Activated naive CD8-positive, alpha-beta T cell (primary cell): Measurements from ENCODE around the gene MRPL38.
A peak's percentile ranks its signal among the peaks of the same experiment; 100 is the strongest.
"Not testable (repeated sequence)": the region's sequence is repeated elsewhere in the genome, so short reads cannot be mapped to it uniquely, and the experiment has no call there.

Experiments
- H3K27ac Mint-ChIP-seq: one replicate; pipeline ENCODE4 v1.8.0; 2021; ENCODE audit warnings: mixed read lengths
- H3K27me3 Mint-ChIP-seq: one replicate; pipeline ENCODE4 v1.8.0; 2021; ENCODE audit warnings: mixed read lengths
- H3K36me3 Mint-ChIP-seq: one replicate; pipeline ENCODE4 v1.8.0; 2021; ENCODE audit warnings: mixed read lengths
- H3K4me1 Mint-ChIP-seq: one replicate; pipeline ENCODE4 v1.8.0; 2021; ENCODE audit warnings: low read depth, mixed read lengths
- H3K4me3 Mint-ChIP-seq: one replicate; pipeline ENCODE4 v1.8.0; 2021; ENCODE audit warnings: mild to moderate bottlenecking, mixed read lengths
- H3K9me3 Mint-ChIP-seq: one replicate; pipeline ENCODE4 v1.8.0; 2021; ENCODE audit warnings: low read depth, mixed read lengths

MRPL38 gene

DNA sequence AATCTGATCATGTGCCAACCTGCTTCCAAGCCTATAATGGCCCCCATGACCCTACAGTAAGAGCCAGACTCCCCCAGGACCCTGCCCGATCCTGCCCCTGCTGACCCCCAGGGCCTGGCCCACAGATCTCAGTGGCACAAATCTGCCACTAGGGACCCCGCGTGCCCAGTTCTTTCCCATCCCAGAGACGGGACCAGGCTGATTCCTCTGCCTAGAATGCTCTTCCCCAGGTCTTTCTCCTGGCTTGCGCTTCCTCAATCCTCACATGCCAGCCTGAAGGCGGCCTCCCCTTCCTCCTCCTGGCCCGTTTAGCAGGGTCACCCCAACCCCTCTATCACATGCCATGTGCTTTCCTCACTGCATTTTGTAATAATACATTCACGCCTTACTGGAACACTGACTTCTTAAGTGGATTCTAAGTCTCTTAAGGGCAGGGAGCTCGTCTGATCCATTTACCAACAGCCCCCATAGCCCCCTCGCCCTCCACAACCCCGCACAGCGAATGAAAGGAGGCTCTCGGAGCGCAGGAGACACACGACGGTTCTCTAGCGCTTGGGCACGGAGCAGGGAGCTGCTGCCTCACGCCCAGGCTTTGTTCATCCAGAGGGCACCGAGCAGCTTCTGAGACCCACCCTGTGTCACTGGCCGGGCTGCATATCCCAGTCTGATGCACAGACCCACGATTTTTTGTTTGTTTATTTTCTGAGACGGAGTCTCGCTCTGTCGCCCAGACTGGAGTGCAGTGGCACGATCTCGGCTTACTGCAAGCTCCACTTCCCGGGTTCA lies 9.1 kb downstream of the MRPL38 start:
- H3K27me3 Mint-ChIP-seq: no peaks in the 10 kb centered on the region
- H3K36me3 Mint-ChIP-seq: no peaks in the 10 kb centered on the region
- H3K4me3 Mint-ChIP-seq: peak overlapping the region; percentile 82
- no peaks in the 10 kb centered on the region for H3K9me3 Mint-ChIP-seq
- peak overlapping the region; percentile 95 for H3K27ac Mint-ChIP-seq
- H3K4me1 Mint-ChIP-seq: peaks cover 23% of the 10 kb centered on the region

- H3K4me3 Mint-ChIP-seq: peak overlapping the region; percentile 70
- H3K4me1 Mint-ChIP-seq: peaks cover 23% of the 10 kb centered on the region
- no peaks in the 10 kb centered on the region for H3K36me3 Mint-ChIP-seq
- H3K27me3 Mint-ChIP-seq: no peaks in the 10 kb centered on the region
- H3K9me3 Mint-ChIP-seq: no peaks in the 10 kb centered on the region
- peak overlapping the region; percentile 81 for H3K27ac Mint-ChIP-seq
Observed at GRCh38 chr17:75894049-75894733, 10.5 kb downstream of the MRPL38 start.

DNA sequence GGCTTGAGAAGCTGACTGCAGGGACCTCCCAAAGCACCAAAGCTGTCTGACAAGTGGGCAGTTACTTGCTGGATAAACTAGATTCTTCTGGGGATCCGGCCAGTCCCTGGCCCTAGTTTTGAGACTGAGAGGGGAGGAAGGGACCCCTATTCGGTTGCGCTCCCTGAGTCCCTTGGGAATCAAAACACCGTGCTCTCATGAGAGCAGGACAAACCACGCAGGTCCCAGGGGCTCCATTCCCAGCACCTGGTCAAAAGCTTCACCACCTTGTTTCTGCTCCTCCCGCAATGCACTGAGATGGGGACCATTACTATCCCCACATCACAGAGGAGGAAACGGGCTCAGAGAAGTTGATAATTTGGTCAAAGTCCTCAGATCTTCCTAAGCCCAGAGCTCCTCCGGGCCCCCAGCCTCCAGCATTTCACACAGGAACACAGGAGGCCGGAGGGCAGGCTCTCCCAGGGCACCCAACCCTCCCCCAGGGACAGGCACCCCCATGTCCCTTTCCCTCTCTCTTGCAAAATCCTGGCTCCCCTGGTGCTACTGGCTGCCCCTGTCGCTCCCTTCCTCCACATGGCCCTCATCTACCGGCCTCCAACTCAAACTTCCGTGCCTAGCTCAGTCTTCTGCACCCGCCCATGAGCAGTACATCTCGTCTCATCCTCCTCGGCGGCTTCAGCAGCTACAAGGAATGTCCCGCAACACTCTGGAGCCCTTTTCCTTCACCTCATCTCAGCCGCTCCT lies 11.2 kb downstream of the MRPL38 start:
- peak overlapping the region; percentile 70 for H3K4me3 Mint-ChIP-seq
- H3K36me3 Mint-ChIP-seq: no peaks in the 10 kb centered on the region

GRCh38 chr17:75892556-75893224 lies 12.0 kb downstream of the MRPL38 start:
- no peaks in the 10 kb centered on the region for H3K9me3 Mint-ChIP-seq
- no peak overlapping the region for H3K4me3 Mint-ChIP-seq
- no peaks in the 10 kb centered on the region for H3K27me3 Mint-ChIP-seq
- no peak overlapping the region for H3K27ac Mint-ChIP-seq
- no peaks in the 10 kb centered on the region for H3K36me3 Mint-ChIP-seq
- H3K4me1 Mint-ChIP-seq: peaks cover 23% of the 10 kb centered on the region

More for the DNA sequence above, 11.2 kb downstream of the MRPL38 start:
- Mint-ChIP-seq H3K9me3 (no peaks in the 10 kb centered on the region), H3K27me3 (no peaks in the 10 kb centered on the region), H3K4me1 (peaks cover 23% of the 10 kb centered on the region), H3K27ac (peak overlapping the region; percentile 81)

DNA sequence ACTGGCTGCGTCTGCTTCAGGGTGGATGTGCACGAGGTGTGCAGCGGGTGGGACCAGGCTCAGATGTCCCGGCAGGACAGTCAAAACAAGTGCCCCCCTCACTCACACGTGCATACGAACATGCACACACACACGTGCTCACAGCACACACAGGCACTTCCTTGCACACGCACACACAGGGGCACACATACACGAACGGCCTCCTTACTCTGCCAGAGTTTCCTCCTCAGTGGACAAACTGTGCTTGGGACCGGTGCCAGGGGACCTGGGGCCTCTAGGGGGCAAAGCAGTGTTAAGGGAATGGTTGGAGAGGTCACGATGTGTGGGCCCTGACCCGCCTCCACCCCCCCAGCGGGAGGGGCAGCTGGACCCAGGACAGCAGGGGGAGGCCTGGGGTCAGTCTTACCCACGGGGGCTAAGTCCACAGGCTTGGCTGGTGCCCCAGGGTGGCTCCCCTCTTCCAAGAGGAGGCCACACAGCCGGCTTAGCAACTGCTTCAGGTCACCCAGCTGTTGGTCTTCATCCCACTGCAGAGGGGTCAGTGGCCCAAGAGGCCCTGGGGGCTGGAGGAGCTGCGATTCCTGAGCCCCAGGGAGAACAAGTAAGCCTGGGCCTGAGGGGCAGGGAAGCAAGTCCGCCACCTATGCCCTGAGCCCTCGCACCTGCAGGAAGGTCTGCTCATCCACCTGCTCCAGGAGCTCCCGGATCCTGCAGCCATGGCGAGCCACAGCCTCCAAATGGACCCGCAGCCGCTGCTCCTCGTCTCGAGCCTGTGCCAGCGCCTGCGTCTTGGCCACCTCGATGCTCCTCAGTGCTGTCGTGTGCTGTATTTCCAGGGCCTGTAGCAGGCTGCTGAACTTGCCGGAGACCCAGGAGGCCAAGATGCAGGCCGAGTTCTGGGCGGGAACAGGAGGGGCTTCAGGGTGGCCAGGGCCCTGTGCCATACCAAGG lies 12.8 kb downstream of the MRPL38 start:
- Mint-ChIP-seq H3K9me3 (no peaks in the 10 kb centered on the region), H3K27me3 (no peaks in the 10 kb centered on the region), H3K27ac (no peak overlapping the region)

DNA sequence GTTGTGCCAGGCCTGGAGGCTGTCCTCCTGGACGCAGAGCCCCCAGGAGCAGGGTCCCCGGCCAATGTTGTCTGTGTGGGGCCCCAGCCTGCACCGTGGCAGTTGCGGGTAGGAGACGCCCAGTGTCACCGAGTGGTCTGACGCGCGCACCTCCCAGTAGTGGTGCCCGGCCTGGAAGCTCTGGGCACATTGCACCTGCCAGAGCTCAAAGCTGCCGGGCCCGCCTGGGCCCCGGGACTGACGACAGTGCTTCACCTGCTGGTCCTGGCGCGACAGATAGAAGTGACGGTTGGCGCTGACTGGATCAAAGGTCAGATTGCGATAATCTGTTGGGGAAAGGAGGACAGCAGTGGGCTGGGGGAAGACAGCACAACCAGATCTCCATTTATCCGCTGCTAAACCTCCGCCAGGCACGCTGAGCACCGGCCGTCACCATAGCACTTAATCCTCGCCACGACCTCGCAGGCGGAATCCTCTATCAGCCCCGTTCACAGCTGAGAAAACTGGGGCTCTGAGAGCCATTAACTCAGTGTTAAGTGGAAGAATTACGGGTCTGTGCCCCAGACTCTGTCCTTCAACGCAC lies 13.6 kb downstream of the MRPL38 start:
- no peak overlapping the region for H3K27ac Mint-ChIP-seq
- H3K4me3 Mint-ChIP-seq: no peak overlapping the region
- H3K27me3 Mint-ChIP-seq: no peaks in the 10 kb centered on the region

More for the DNA sequence above, 12.8 kb downstream of the MRPL38 start:
- H3K36me3 Mint-ChIP-seq: no peaks in the 10 kb centered on the region
- no peak overlapping the region for H3K4me3 Mint-ChIP-seq
- H3K4me1 Mint-ChIP-seq: peaks cover 18% of the 10 kb centered on the region

DNA sequence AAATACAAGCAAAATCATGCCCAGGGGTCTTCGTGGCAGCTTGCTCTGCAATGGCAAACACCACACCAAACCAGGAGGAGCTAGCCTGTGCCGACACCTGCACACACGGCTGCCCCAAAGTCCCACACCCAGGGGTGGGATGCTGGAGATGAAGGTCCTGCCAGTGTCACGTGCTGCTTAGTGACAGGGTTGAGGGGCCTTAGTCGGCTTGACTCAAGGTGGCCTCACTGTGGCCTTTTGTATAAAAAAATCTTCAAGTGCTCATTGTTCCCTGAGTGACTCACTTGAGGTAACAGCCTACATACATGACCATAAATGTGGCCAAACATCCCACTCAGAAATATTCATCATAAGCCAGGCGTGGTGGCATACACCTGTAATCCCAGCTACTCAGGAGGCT lies 15.2 kb downstream of the MRPL38 start:
- H3K27ac Mint-ChIP-seq: peak overlapping the region; percentile 28

More for the DNA sequence above, 13.6 kb downstream of the MRPL38 start:
- no peaks in the 10 kb centered on the region for H3K36me3 Mint-ChIP-seq
- H3K9me3 Mint-ChIP-seq: no peaks in the 10 kb centered on the region
- H3K4me1 Mint-ChIP-seq: peaks cover 18% of the 10 kb centered on the region

DNA sequence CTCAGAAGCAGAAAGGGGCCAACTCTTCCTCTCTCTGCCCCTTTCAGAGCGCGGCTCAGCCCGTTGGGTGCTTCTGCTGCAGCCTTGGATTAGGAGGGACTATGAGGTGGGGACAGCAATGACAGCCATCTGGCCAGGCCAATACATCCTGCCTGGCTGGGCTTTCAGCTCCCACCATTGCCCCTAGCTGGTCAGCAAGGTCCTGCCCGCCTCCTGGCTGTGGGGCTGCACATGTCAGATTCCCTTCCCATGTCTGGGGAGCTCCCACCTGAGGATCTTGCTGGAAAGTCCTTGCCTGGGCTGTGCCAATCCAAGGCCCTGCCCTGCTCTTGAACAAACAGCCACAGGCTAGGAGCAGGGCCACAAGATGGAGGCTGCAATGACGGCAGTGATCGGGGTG lies 16.2 kb downstream of the MRPL38 start:
- no peak overlapping the region for H3K4me3 Mint-ChIP-seq
- no peak overlapping the region for H3K27ac Mint-ChIP-seq
- no peaks in the 10 kb centered on the region for H3K4me1 Mint-ChIP-seq
- H3K36me3 Mint-ChIP-seq: no peaks in the 10 kb centered on the region
- no peaks in the 10 kb centered on the region for H3K9me3 Mint-ChIP-seq
- H3K27me3 Mint-ChIP-seq: no peaks in the 10 kb centered on the region

More for the DNA sequence above, 15.2 kb downstream of the MRPL38 start:
- no peaks in the 10 kb centered on the region for H3K9me3 Mint-ChIP-seq
- H3K4me3 Mint-ChIP-seq: no peak overlapping the region
- peaks cover 8% of the 10 kb centered on the region for H3K4me1 Mint-ChIP-seq
- no peaks in the 10 kb centered on the region for H3K36me3 Mint-ChIP-seq
- H3K27me3 Mint-ChIP-seq: no peaks in the 10 kb centered on the region

DNA sequence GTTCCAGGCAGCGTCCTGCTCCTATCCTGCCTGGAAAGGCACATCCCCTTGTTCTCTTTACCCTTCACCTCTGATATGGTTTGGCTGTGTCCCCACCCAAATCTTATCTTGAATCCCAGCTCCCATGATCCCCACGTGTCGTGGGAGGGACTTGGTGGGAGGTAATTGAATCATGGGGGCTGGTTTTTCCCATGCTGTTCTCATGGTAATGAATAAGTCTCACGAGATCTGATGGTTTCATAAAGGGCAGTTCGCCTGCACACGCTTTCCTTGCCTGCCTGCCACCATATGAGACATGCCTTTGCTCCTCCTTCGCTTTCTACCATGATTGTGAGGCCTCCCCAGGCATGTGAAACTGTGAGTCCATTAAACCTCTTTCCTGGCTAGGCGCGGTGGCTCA lies 18.8 kb downstream of the MRPL38 start:
- H3K27ac Mint-ChIP-seq, H3K9me3 Mint-ChIP-seq: not testable (repeated sequence)

DNA sequence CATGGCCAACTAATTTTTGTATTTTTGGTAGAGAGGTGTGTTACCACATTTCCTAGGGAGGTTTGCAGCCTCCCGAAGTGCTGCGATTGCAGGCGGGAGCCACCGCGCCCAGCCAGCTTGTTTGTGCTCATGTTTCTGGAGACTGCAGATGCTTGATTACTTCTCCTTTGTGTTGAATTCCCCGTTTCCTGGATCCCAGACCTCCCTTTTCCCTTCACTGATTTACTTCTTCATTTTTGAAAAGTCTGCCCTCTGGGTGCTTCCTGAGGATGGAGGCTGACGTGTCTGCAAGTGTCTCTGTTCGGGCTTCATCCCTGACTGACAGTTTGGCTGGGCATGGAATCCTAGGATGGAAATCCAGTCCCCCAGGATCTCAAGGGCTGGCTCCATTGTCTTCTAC lies 19.3 kb downstream of the MRPL38 start:
- Mint-ChIP-seq H3K4me3 (no peak overlapping the region), H3K4me1 (peaks cover 13% of the 10 kb centered on the region), H3K9me3 (no peaks in the 10 kb centered on the region), H3K27ac (no peak overlapping the region), H3K27me3 (no peaks in the 10 kb centered on the region), H3K36me3 (no peaks in the 10 kb centered on the region)

More for the DNA sequence above, 18.8 kb downstream of the MRPL38 start:
- H3K4me1 Mint-ChIP-seq: peaks cover 13% of the 10 kb centered on the region
- H3K36me3 Mint-ChIP-seq, H3K4me3 Mint-ChIP-seq, H3K27me3 Mint-ChIP-seq: not testable (repeated sequence)

- Mint-ChIP-seq H3K36me3 (no peaks in the 10 kb centered on the region), H3K9me3 (no peaks in the 10 kb centered on the region), H3K27ac (peak overlapping the region; percentile 16), H3K27me3 (no peaks in the 10 kb centered on the region), H3K4me3 (no peak overlapping the region), H3K4me1 (peaks cover 23% of the 10 kb centered on the region)
Observed at GRCh38 chr17:75881678-75882454, 22.8 kb downstream of the MRPL38 start.

- no peak overlapping the region for H3K27ac Mint-ChIP-seq
- peak overlapping the region; percentile 51 for H3K4me3 Mint-ChIP-seq
- H3K36me3 Mint-ChIP-seq: no peaks in the 10 kb centered on the region
- no peaks in the 10 kb centered on the region for H3K9me3 Mint-ChIP-seq
- H3K27me3 Mint-ChIP-seq: no peaks in the 10 kb centered on the region
- H3K4me1 Mint-ChIP-seq: peaks cover 39% of the 10 kb centered on the region
Observed at GRCh38 chr17:75880266-75880665, 24.4 kb downstream of the MRPL38 start.
